ENCODE data around the gene DCTN3. TPM values are rescaled to one million over a fixed set of nuclear protein-coding genes. Genes with fewer than 3 reads are reported as not detected.

The DCTN3 gene
- 90.4 to 103 TPM (median 97.7 TPM) in 5 replicates for total RNA-seq (2022; extraction: Qiagen RNA extraction)

GRCh38 chr9:34620061-34620994 lies at the start of gene DCTN3:
Gene DCTN3 (minus strand): TSS chr9:34620495. CDS start chr9:34620464, 31 bp downstream.

GRCh38 chr9:34662526-34663302 lies 42.4 kb upstream of the DCTN3 start, which contains the start of gene CCL27:
Gene CCL27 (minus strand): TSS chr9:34662657. CDS start chr9:34662633, 24 bp downstream.

GRCh38 chr9:34651876-34652601 lies 31.7 kb upstream of the DCTN3 start, which contains the start of gene IL11RA:
Gene IL11RA (plus strand): TSS chr9:34652185. CDS start chr9:34655218, 3,033 bp downstream.

GRCh38 chr9:34646211-34647083 lies 26.2 kb upstream of the DCTN3 start, which contains the start of gene GALT:
Gene GALT (plus strand): TSS chr9:34646675. CDS start chr9:34646705, 30 bp downstream.

GRCh38 chr9:34637356-34638137 lies 17.3 kb upstream of the DCTN3 start, which contains the start of gene SIGMAR1:
Gene SIGMAR1 (minus strand): TSS chr9:34637787. CDS start chr9:34637697, 90 bp downstream.

GRCh38 chr9:34628656-34629490 lies 8.6 kb upstream of the DCTN3 start, which contains the start of gene ARID3C:
Gene ARID3C (minus strand): TSS chr9:34629066. CDS start chr9:34628014, 1,052 bp downstream.

GRCh38 chr9:34611811-34612787 lies 8.2 kb downstream of the DCTN3 start, which contains the start of gene RPP25L:
Gene RPP25L (minus strand): TSS chr9:34612097. CDS start chr9:34611296, 801 bp downstream.

GRCh38 chr9:34589636-34590380 lies 30.5 kb downstream of the DCTN3 start, which contains the start of gene CNTFR:
Gene CNTFR (minus strand): TSS chr9:34589724. CDS start chr9:34568981, 20,743 bp downstream.

Other genes starting within 250 kb of the DCTN3 start
- 5.1 to 8.1 TPM (median 7.2 TPM) in 5 replicates for gene MYORG, start 243.6 kb downstream of the DCTN3 start, total RNA-seq (2022; extraction: Qiagen RNA extraction)
- gene FAM219A, start 161.9 kb downstream of the DCTN3 start, total RNA-seq (2022; extraction: Qiagen RNA extraction), result 13.7 to 18.5 TPM (median 16.5 TPM) in 5 replicates
- gene DNAI1, start 161.7 kb downstream of the DCTN3 start, total RNA-seq (2022; extraction: Qiagen RNA extraction), result 0.19 to 0.64 TPM (median 0.32 TPM) in 5 replicates
- gene ENHO, start 97.5 kb downstream of the DCTN3 start, total RNA-seq (2022; extraction: Qiagen RNA extraction), result 1.3 to 2.4 TPM (median 1.8 TPM) in 5 replicates
- 0.07 to 0.16 TPM (median 0.14 TPM) in 5 replicates for gene CNTFR, start 30.8 kb downstream of the DCTN3 start, total RNA-seq (2022; extraction: Qiagen RNA extraction)
- 37.8 to 40.9 TPM (median 38.8 TPM) in 5 replicates for gene RPP25L, start 8.4 kb downstream of the DCTN3 start, total RNA-seq (2022; extraction: Qiagen RNA extraction)
- gene ARID3C, start 8.6 kb upstream of the DCTN3 start, total RNA-seq (2022; extraction: Qiagen RNA extraction), result 0.17 to 0.25 TPM (median 0.20 TPM) in 5 replicates
- 158 to 203 TPM (median 197 TPM) in 5 replicates for gene SIGMAR1, start 17.3 kb upstream of the DCTN3 start, total RNA-seq (2022; extraction: Qiagen RNA extraction)
- gene GALT, start 26.2 kb upstream of the DCTN3 start, total RNA-seq (2022; extraction: Qiagen RNA extraction), result 13.6 to 17.3 TPM (median 16.5 TPM) in 5 replicates
- 3.7 to 6.9 TPM (median 5.3 TPM) in 5 replicates for gene IL11RA, start 31.7 kb upstream of the DCTN3 start, total RNA-seq (2022; extraction: Qiagen RNA extraction)
- gene CCL27, start 42.2 kb upstream of the DCTN3 start, total RNA-seq (2022; extraction: Qiagen RNA extraction), result 0.13 TPM in 2 of 5 replicates, not detected in the others
- not detected in 5 replicates for gene CCL19, start 70.8 kb upstream of the DCTN3 start, total RNA-seq (2022; extraction: Qiagen RNA extraction)
- gene CCL21, start 89.6 kb upstream of the DCTN3 start, total RNA-seq (2022; extraction: Qiagen RNA extraction), result not detected in 5 replicates